ENCODE data around the gene RAB10. TPM values are rescaled to one million over a fixed set of nuclear protein-coding genes. Genes with fewer than 3 reads are reported as not detected.

Gene RAB10
- total and polyA plus RNA-seq, 9 of the 15 experiments (the other 6 are each of a cell fraction or from before 2014, with no cell fraction given) = 25.1 to 214 (median 157) TPM

DNA sequence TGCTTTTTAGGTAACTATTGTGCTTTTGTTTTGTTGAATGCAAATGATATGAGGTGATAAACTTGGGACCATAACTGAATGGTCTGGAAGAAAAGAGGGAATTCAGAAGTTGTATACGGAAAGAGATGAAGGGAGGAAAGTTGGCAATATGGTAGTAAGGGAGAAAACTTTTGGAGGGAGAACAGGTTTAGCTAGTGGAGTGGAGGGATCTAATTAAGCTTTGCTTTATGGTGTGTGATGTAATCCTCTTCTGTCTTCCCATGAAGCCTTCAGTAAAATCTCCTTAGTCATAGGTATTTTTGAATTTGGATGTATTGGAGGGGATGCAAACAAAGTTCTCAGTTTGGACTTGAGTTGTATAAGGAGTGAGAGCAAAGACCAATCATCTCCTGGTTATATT is 20.2 kb upstream of the RAB10 start:
- WGBS (ENCODE audit: insufficient coverage, low coverage, missing lambda C conversion rate) = 83% methylated on average over 1 of the region's 1 CpG
- Histone ChIP-seq H3K9me1 (ENCODE audit: control insufficient read depth, insufficient read depth, low read length) (no peaks in the 10 kb centered on the region), H3K79me2 (ENCODE audit: control insufficient read depth, insufficient read depth, low read length) (no peaks in the 10 kb centered on the region), H3K27me3 (ENCODE audit: control insufficient read depth in 2 of 2, insufficient read depth in 2 of 2, low read length in 2 of 2) (no peaks in the 10 kb centered on the region), H3K27ac (ENCODE audit: extremely low read depth, low read depth, low read length) (no peak overlapping the region), H4K20me1 (replicated peaks; ENCODE audit: control insufficient read depth, insufficient read depth, low read length) (no peaks in the 10 kb centered on the region), H3K9me3 (replicated peaks; ENCODE audit: control insufficient read depth, insufficient read depth, low read depth, low read length) (no peaks in the 10 kb centered on the region), H3K9ac (ENCODE audit: insufficient read depth in 1 of 2, low read depth in 2 of 2, low read length in 2 of 2) (no peak overlapping the region), H2AFZ (ENCODE audit: low read depth, low read length) (no peak overlapping the region), H3K4me2 (ENCODE audit: insufficient read depth, low read length) (no peak overlapping the region), H3K4me3 (no peak overlapping the region), H3K4me1 (replicated peaks in 1 of 2; ENCODE audit: control insufficient read depth in 2 of 2, insufficient read depth in 2 of 2, low read length in 2 of 2) (peaks cover 19 to 36% of the 10 kb centered on the region in 2 experiments; a peak in 4 of 5 replicates), H3K36me3 (ENCODE audit: control insufficient read depth, insufficient read depth, low read length) (no peaks in the 10 kb centered on the region; the same call in 2 of the 3 replicates)
- ChIA-PET CTCF (ENCODE audit: low intra/inter-chr PET ratio) (no interaction called here), POLR2A (interaction anchor here (0.7 kb wide), 1 partner anchor 9 kb away, joined by 3 read pairs; no protein-coding TSS in a partner anchor)
- no TSS peak for BruUV-seq (replicated peaks)
- FAIRE-seq (no peak), DNase-seq (ENCODE audit: extremely low read depth in 1 of 4, low spot score in 3 of 4) (no peak), ATAC-seq (no peak)
- intact Hi-C loops (cut with micrococcal nuclease) (no loop called here), in situ Hi-C loops (cut with MboI) (no loop called here)
- TF ChIP-seq CEBPG (CRISPR knock-in tag; IDR thresholded peaks at IDR 0.05) (no peak), CEBPG (tag; conservative IDR thresholded peaks at IDR 0.05 in 1 of 2, IDR thresholded peaks at IDR 0.05 in 1 of 2) (0 out of 4 replicates have a peak, but pooled peaks of 1 of the 2 experiments have one; percentile 5), ATF3 (IDR thresholded peaks at IDR 0.05) (0 out of 2 replicates have a peak, but pooled peaks have one; percentile 25), ATF3 (CRISPR knock-in tag; conservative IDR thresholded peaks at IDR 0.05) (no peak), EP400 (IDR thresholded peaks at IDR 0.05) (no peak)
